ENCODE measurements around the gene FPR3.
"Not testable (repeated sequence)": the region's sequence is repeated elsewhere in the genome, so short reads cannot be mapped to it uniquely, and the experiment has no call there.

Gene FPR3

DNA sequence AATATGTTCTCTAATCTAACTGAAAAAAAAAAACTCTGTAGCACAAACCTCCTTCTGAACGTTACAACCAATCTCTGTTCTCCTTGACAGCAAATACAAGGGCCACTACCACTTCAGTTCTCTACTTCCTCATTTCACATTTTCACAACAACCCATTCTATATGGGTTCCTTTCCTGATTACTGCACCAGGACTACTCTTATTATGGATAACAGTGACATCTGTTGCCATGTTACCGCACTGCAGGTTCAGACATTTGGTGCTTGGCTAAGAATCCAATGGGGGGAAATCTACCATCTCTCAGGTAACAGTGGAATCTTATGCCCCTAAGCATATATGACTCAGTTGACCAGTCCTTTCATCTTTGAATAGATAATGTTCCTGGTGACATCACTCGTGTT, 11.6 kb upstream of the FPR3 start:
- DNase-seq (ENCODE audit: low read depth in 3 of 3, low spot score in 1 of 3), result no peak

DNA sequence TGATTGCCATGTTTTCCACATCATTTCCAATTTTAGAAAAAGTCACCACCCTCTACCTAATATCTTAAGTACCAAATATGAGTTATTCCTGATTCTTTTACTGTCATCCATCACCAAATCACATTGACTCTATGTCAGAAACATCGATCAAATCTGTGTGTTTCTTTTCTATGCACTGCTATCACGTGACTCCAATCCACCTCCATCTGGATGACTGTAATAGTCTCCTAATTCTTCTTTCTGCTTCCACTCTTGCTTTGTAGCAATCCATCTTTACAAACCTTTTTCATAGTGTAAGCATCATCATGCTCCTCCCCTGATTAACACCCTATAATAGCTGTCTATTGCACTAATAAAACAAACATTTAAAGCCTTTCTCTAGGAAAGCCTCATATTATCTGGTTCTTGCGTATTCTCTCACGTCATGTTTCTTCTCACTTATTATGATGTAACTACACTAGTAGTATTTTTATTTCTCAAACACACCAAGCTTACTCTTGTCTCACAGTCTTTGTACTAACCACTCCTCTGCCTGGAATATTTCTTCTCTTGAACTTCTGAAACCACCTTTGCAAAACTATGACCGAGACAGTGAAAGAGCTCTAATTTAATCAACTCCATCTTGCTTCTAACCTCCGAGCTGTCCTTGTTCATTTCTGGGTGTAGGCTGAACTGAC, 10.7 kb upstream of the FPR3 start:
- DNase-seq (ENCODE audit: low read depth in 3 of 3, low spot score in 1 of 3), result no peak

DNA sequence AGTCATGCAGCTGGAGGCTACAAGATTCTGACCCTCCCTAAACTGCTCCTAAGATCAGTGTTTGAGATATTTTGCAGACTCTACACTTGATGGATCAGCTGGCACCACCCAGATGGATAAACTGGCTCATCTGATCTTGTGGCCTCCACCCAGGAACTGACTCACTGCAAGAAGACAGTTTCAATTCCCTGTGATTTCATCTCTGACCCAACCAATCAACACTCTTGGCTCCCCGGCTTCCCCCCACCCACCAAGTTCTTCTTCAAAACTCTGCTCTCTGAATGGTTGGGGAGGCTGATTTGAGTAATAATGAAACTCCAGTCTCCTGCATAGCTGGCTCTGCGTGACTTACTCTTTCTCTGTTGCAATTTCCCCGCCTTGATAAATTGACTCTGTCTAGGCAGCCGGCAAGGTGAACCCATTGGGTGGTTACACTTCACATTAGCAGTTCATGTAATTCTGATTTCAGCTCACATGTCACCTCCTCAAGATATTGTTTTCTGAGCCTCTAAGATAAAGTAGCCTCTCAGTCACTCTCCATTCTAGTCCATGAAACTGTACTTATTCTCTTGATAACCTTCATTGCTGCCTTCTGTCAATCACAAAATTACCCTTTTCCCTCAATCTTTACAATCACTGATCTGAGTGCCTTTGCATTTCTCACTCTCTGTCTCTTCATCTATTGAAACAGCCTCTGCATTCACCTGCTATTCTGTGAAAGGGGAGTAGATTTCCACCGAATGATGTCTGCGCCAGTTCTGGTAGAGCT, 9.9 kb upstream of the FPR3 start:
- peak in 1 of 3 donors; percentile 10 for DNase-seq (ENCODE audit: low read depth in 3 of 3, low spot score in 1 of 3)

DNA sequence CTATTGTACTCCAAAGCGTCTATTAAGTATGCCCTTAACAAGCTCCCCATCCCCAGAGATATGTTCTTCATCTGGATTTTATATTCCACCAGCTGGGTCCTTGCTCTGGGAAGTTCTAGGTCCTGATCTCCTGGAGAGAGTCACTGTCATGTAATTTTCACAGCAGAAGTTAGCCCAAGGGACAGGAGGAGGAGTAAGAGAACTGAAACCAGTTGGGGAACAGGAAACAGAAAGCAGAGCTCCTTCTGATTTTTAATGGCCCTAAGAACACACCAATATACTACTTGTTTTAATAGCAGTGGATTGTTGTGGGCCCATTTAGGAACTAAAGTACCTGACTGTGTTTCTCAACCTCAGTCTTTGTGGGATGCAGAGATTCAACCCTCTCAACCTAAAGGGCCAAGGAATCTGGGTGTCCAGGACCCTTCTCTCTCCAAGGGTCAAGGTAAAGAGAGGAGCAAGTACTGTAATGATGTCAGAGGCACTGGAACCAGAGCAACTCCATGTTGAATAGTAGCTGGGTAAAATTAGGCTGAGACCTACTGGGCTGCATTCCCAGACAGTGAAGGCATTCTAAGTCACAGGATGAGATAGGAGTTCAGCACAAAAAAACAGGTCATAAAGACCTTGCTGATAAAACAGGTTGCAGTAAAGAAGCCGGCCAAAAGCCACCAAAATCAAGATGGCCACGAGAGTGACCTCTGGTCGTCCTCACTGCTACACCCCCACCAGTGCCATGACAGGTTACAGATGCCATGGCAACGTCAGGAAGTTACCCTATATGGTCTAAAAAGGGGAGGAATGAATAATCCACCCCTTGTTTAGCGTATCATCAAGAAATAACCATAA, 8.1 kb upstream of the FPR3 start:
- DNase-seq (ENCODE audit: low read depth in 3 of 3, low spot score in 1 of 3), result no peak

DNA sequence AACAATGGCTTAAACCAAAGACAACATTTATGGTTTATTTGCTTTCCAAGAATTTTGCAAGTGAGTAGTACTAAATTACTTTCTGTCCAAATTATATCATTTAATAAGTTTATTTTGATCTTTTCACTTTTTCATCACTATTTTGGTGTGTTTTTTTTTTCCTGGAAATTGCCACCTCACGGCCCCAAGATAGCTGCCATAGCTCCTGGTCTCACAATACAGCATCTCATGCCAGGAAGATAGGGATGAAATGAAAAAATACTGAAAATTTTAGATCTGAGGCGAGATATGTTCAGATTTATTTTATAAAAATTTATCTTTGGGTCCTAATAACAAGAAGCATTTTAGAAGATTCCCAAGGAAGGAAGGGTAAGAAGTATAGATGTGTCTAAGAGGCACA, 6.9 kb upstream of the FPR3 start:
- DNase-seq (ENCODE audit: low read depth in 3 of 3, low spot score in 1 of 3), result no peak

DNA sequence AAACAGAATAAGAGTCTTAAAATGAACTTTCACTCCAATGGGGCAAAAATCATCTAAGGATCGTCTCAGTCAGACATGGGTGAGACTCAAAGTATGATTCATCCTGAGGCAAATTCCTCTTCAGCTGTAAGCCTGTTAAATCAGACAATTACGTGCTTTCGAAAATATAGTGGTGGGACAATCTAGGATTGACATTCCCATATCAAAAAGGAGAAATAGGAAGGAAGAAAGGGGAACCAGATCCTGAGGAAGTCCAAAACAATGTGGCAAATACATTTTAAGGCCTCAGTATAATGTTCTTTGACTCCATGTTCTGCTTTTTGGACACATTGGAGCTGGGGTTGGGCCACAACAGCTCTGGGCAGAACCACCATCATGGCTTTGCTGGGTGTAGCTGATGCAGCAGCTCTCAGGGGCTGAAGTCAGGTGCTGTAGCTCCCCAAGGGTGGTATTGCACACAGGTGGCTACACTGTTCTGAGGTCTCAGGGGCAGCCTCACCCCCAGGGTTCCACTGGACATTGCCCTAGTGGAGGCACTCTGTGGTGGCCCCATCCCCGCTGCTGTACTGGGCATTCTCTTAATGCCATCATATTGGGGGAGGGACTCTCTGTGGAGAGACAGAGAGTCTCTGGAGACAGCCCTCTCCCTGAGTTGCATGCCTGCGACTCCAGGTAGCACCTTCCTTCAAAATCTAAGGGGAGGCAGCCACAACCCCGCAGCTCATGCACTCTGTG, 5.7 kb upstream of the FPR3 start:
- no peak for DNase-seq (ENCODE audit: low read depth in 3 of 3, low spot score in 1 of 3)

DNA sequence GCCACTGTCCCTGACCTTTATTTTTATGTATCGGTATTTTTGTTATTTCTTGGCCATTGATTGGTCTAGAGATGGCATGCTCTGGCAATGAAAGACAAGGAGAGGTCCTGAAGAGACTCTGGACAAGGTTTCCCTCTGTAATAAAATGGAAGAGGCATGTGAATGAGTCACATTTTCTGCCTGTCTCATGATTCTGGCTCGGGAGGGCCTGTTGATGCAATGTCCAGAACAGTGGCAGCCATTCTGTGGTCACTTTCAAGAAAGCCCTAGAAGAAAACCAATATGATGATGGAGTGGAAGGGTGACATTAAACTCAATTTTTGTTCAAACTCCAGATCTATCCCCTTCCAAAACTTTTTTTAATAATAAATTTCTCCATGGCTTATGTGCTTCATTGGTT, 2.0 kb upstream of the FPR3 start:
- DNase-seq (ENCODE audit: low read depth in 3 of 3, low spot score in 1 of 3), result no peak

DNA sequence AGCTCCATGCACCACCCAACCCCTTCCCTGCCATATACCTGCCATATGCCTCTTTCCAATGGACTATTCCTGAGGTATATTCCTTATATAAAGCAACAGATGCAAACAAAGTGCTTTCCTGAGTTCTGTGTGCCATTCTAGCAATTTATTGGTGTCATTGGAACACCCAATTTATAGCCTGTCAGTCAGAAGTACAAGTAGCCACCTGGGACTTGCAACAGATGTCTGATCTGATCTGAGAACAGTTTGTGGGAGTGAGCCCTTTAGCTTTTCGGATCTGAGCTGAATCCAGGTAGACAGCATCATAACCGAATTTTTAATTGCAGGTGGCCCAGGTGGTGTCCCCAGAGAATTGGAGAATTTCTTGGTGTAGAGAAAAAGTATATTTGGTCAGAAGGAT, 963 bp upstream of the FPR3 start:
- no peak for DNase-seq (ENCODE audit: low read depth in 3 of 3, low spot score in 1 of 3)

DNA sequence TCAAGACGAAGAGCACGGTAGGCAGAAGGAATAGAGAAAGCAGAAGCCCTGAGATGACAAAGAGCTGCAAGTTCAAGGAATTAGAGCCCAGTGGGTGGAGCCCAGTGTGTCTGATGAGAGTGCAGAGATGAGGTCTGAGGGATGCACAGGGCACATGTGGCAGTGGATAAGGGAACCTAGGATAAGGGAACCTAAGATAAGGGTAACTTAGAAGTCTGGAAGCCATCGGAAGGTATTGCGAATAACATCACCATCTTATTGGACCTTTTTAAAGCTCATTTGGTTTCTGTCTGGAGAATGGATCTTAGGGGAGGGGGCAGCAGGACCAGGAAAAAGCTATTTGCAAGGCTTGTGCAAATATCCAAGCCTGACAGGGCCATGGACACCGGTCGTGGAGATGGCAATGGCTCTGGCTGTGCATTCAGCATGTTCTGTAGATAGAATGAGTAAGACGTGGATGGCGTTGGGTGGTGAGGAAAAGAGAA, 1.3 kb downstream of the FPR3 start:
- no peak for DNase-seq (ENCODE audit: low read depth in 3 of 3, low spot score in 1 of 3)

DNA sequence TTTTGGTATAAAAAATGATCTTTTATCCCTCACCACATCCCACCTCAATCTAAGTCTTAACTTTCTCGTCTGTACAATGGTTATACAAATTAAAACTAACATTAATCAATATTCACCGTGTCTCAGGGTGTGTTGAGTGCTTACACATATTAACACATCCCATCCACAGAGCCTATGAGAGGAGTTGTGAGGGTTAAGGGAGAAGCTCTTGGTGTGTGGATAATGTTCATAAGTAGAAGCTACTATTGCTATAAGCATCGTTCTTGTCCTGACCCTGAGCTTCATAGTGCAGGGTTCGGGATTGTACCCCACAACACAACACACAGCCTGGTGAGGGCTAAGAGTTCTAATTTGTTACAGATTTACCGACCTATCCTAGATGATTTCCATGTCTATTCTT, 2.5 kb downstream of the FPR3 start:
- no peak for DNase-seq (ENCODE audit: low read depth in 3 of 3, low spot score in 1 of 3)

DNA sequence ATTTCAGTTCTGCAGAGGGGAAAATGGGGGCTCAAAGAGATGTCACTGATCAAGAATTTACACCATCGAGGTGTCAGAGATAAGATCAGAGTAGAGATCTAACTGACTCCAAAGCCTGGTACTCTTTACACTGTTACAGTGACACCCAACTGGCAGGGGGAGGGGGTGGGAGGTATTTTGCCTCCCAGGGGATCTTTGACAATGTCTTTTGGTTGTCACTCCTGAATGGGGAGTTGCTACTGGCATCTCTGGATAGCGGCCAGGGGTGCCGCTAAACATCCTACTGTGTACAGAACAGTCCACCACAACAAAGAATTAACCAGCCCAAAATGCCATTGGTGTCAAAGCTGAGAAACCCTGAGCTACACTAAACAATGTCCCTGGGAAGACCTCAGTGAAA, 3.1 kb downstream of the FPR3 start:
- DNase-seq (ENCODE audit: low read depth in 3 of 3, low spot score in 1 of 3), result no peak

DNA sequence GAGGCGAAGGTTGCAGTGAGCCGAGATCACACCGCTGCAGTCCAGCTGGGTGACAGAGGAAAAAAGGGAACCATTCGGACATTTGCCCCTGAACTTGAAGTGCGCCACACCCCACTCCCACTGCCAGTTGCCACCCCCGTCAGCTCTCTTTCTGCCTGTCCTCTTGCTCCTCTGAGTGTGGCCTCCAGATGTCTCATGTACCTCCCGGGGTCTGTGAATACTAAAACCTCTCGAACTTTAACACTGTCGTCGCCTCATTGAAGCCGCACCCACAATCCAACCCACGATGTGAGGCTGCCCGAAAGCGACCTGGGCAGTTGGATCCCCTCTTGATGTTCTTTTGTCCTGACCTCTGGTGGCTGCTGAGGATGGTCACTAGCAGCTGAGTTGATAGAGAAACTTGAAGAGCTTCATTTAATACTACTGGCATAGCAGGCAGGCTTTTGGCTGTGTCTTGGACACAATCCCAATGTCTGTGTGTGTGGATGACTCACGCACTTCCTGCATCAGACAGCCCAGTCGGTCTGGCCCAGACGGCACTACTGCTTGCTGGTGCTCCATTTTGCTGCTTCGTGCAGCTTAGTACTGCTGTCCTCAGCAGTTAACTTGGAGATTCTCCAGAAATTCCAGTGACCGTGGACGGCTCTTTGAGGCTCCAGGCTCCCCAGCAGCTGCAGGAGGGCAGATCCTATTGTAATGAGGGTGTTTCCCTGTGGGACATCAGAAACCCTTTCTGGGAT, 4.2 kb downstream of the FPR3 start:
- DNase-seq (ENCODE audit: low read depth in 3 of 3, low spot score in 1 of 3), result no peak

DNA sequence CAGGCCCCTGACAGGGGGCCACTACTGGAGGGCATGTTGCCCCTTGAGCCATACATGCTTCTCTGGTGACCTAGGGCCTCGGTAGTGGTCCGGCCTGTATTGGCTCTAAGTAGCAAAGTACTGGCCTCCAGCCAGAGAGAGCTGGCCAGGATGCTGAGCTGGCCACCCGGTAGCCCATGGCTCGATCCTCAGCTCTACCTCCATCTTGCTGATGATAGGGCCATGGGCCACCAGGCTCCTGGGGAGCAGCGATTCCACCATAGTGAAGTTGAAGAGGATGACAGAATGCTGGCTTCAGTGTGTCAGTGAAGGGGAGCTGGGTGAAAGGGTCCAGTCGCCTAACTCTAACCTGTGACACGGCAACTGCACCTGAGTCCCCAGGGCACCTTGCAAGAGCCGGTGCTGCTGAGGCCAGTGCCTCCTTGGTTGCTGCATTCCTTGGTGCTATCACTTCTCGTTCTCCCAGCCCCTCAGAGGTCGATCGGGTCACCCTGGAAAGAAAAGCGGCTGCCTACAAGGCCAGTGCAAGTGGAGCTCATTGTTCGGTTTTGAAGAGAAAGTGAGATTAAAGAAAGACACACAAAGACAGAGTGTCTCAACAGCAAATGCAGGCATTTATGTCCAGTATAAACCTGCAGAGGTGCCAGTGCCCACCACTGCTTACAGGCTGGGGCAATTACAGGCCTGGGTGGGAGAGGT, 5.0 kb downstream of the FPR3 start:
- DNase-seq (ENCODE audit: low read depth in 3 of 3, low spot score in 1 of 3), result no peak

DNA sequence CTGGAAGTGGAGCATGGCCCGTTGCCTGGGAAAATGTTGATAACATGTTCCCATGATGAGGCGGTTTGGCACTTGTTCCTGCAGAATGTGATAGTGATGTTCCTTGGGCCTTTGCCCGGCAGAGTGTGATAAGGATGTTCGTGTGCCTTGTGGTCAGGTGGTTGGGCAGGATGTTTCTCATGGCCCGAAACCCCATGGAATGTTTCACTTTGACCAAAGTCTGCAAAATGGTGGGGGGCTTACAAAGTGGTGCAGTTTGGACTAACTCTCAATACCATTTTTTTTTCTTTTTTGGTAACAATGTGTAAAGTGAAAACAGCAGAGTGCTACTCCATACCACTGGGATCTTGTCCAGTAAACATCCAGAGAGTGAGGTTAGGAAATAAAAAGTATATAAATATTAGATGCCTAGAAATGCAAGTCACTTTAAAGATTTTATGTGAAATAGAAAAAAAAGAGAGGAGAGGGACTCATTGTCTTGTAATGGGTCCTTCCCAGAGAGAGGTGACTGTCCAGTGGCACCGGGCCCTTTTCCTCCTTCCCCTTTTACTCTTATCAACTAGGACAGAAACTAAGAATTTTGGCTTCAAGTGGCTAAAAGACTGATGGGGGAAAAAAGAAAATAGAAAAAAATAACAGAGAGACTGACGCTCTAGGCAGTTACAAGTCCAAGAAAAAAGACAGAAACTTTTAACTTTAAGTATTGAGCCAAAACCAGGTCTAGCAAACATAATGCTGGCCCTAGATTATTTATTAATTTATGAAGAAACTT, 5.7 kb downstream of the FPR3 start:
- DNase-seq (ENCODE audit: low read depth in 3 of 3, low spot score in 1 of 3), result no peak

DNA sequence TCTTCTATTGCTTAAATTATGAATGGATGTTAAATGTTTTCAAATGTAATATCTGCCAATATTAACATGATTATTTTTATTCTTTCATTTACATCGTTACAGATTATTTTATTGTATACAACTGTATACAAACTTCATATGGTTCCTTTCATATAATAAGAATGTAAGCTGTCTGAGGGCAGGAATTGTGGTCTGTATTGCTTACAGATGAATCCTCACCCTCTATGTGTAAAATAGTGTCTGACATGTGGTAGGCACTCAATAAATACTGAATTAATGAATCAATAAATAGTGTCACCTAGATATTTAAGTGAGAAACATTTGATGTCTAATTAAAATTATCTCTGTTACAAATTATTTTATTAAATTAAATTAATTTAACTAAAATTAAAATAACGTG, 7.8 kb downstream of the FPR3 start:
- DNase-seq (ENCODE audit: low read depth in 3 of 3, low spot score in 1 of 3), result no peak

DNA sequence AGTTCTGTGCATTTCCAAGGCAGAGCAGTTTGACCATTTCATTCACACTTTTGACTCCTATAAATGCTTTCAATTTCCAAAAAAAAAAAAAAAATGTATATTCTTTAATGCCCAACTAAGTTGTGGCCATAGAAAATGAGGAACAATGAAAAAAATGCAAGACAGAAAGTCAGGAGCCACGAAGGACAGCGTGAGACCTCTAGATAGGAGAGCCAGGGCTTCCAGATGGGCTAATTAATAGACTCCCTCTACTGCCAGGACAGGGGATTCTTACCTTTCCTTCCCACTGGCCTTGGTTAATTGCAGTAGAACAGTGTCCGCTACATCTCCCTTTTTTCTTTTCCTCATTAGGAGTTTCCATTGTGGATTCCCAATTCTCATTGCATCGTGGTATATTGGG, 8.6 kb downstream of the FPR3 start:
- no peak for DNase-seq (ENCODE audit: low read depth in 3 of 3, low spot score in 1 of 3)

DNA sequence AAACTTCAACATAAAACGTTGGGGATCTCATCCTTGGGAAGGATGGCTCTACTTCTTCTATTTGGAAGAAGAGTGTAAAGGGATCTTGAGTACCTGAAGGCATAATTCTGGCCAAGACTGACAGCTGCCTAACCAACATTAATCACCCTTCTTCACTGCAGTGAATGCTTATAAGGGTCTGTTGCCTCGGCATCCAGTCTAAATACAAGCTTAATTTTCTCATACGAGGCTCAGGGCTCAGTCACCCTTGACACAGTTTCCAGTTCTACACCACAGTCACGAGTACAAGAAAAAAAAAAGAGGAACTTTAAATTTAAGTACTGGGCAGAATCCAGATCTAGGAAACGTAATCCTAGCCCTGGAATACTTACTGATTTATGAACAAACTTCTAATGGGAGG, 9.0 kb downstream of the FPR3 start:
- no peak for DNase-seq (ENCODE audit: low read depth in 3 of 3, low spot score in 1 of 3)

DNA sequence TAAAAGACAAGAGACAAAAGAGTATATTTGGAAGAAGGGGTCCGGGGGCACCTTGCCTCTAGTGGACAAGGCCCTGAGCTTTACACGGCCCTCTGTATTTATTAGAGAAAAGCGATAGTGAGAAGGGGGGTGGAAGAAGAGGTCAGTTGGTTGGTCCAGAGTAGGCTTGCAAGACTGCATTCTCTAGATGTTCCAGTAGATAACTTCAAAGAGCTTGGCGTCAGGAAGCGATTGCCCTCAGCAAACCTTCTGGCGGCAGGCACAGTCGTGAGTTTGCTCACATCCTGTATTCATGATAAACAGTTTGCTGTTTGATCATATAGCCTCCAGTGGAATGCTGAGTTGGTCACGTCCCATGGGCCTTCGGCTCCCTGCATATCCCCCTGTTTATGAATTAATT, 9.8 kb downstream of the FPR3 start:
- DNase-seq (ENCODE audit: low read depth in 3 of 3, low spot score in 1 of 3), result not testable (repeated sequence)

DNA sequence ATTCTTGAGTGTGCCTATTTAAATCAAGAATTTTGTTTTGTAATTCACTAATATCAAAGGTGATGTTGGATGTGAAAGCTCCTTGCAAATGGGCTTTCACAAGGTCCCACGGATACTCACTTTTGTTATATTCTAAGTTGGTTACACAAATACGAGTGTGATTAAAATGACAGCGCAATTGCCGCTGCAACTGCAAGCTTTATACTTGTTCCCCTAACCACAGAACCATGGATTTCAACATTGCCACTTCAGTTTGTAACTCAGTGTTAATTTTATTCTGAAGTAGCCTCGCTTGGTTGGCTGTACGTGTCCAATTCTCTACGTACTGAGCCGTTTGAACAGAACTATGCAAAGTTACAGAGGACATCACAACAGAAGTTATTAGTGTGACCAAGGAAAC, 10.4 kb downstream of the FPR3 start:
- DNase-seq (ENCODE audit: low read depth in 3 of 3, low spot score in 1 of 3), result not testable (repeated sequence)
